AG09309 (cell line): ENCODE measurements around the gene FBXO44.

Source experiments
- DNase-seq: peaks from one replicate; pipeline ENCODE4 v3.0.0-alpha.2; 2010; ENCODE audit warnings: low read depth
- H3K4me3 ChIP-seq: 2 replicates; pipeline ENCODE4 v1.5.1; 2011; ENCODE audit warnings: mild to moderate bottlenecking, low read depth, low read length, moderate library complexity; ENCODE audit not compliant: control insufficient read depth
- TF ChIP-seq, protein P1 (sequence below): IDR thresholded peaks from 2 replicates; pipeline ENCODE4 v1.5.1; 2011; ENCODE audit warnings: mild to moderate bottlenecking, low read depth, low read length, inconsistent platforms; ENCODE audit not compliant: insufficient read depth, control insufficient read depth; ENCODE audit errors: missing control alignments

The FBXO44 gene

DNA sequence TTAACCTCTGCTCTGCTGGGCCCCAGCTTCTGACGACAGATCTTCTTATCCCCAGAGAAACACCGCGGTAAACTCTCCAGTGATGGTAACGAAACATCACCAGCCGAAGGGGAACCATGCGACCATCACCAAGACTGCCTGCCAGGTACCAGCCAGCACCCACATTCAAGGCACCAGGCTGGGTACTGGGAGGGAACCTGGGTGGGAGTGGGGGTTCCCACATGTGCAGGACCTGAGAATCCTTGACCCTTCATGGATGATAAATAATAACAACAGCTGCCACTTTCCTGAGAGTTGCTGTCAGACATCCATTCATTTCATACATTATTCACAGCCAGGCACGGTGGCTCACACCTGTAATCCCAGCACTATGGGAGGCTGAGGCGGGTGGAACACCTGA, 57.6 kb downstream of the FBXO44 start:
- DNase-seq: no peak
- H3K4me3 ChIP-seq: no peak overlapping the region
- TF ChIP-seq, protein P1, sequence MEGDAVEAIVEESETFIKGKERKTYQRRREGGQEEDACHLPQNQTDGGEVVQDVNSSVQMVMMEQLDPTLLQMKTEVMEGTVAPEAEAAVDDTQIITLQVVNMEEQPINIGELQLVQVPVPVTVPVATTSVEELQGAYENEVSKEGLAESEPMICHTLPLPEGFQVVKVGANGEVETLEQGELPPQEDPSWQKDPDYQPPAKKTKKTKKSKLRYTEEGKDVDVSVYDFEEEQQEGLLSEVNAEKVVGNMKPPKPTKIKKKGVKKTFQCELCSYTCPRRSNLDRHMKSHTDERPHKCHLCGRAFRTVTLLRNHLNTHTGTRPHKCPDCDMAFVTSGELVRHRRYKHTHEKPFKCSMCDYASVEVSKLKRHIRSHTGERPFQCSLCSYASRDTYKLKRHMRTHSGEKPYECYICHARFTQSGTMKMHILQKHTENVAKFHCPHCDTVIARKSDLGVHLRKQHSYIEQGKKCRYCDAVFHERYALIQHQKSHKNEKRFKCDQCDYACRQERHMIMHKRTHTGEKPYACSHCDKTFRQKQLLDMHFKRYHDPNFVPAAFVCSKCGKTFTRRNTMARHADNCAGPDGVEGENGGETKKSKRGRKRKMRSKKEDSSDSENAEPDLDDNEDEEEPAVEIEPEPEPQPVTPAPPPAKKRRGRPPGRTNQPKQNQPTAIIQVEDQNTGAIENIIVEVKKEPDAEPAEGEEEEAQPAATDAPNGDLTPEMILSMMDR: no peak
